Activated naive CD4-positive, alpha-beta T cell treated with anti-CD3 and anti-CD28 coated beads, Interleukin-2, amount 50 U/mL, for 72 hours (primary cell): Measurements from ENCODE around the gene TCL1A. TPM values are rescaled to one million over a fixed set of nuclear protein-coding genes. Genes with fewer than 3 reads are reported as not detected.
"Not testable (repeated sequence)": the region's sequence is repeated elsewhere in the genome, so short reads cannot be mapped to it uniquely, and the experiment has no call there.

ENCODE experiments used
- ATAC-seq, 2 donors: fragments of 150-1000 bp; cut with Tn5 transposase; 2 replicates each; pipeline ENCODE4 v1.10.0; 2021; ENCODE audit warnings: mild to moderate bottlenecking in 2 of 2, moderate library complexity in 2 of 2
- DNase-seq, 2 donors: peaks; one replicate each; pipeline ENCODE4 v3.0.0; 2021 to 2022; ENCODE audit warnings: low spot score in 2 of 2
- H3K27ac Mint-ChIP-seq, 2 donors: one replicate each; pipeline ENCODE4 v1.8.0; 2022; ENCODE audit warnings: mild to moderate bottlenecking in 2 of 2, mixed read lengths in 2 of 2
- H3K36me3 Mint-ChIP-seq, 2 donors: one replicate each; pipeline ENCODE4 v1.8.0; 2022; ENCODE audit warnings: mixed read lengths in 2 of 2
- H3K9me3 Mint-ChIP-seq, 2 donors: one replicate each; pipeline ENCODE4 v1.8.0; 2022; ENCODE audit warnings: mixed read lengths in 2 of 2
- total RNA-seq, 2 donors: library from RNA; stranded (reverse); gene quantifications; one replicate each; pipeline ENCODE4 v1.2.3, GENCODE V29; 2022

TCL1A gene
- total RNA-seq, 2 donors from 2014 or later = not detected

- H3K27ac Mint-ChIP-seq = no peak overlapping the region
- DNase-seq (no peak), ATAC-seq (no peak)
- no peaks in the 10 kb centered on the region for H3K36me3 Mint-ChIP-seq
- H3K9me3 Mint-ChIP-seq = no peaks in the 10 kb centered on the region
These were observed 22.3 kb downstream of the TCL1A start for GRCh38 chr14:95691591-95691990.

- DNase-seq = no peak
- Mint-ChIP-seq H3K9me3 (no peaks in the 10 kb centered on the region), H3K36me3 (no peaks in the 10 kb centered on the region), H3K27ac (no peak overlapping the region)
- ATAC-seq = no peak
These were observed 23.1 kb downstream of the TCL1A start for GRCh38 chr14:95690815-95691214.

- Mint-ChIP-seq H3K36me3 (no peaks in the 10 kb centered on the region), H3K27ac (no peak overlapping the region), H3K9me3 (no peaks in the 10 kb centered on the region)
- no peak for DNase-seq
- ATAC-seq = no peak
These were observed 24.5 kb downstream of the TCL1A start for GRCh38 chr14:95689441-95689840.

- Mint-ChIP-seq H3K27ac (no peak overlapping the region), H3K36me3 (no peaks in the 10 kb centered on the region), H3K9me3 (no peaks in the 10 kb centered on the region)
- no peak for DNase-seq
- no peak for ATAC-seq
These were observed 27.0 kb downstream of the TCL1A start for GRCh38 chr14:95686935-95687334.

GRCh38 chr14:95685978-95686922 is 27.7 kb downstream of the TCL1A start, which contains the start of gene TCL1B:
Gene TCL1B, plus strand, starts transcription at chr14:95686426. Its CDS starts 42 bp downstream, at chr14:95686468.
- Mint-ChIP-seq H3K27ac (no peak within 1 kb of the TSS), H3K36me3 (no peaks in the 10 kb centered on the region), H3K9me3 (no peaks in the 10 kb centered on the region)
- ATAC-seq (no peak), DNase-seq (no peak)

GRCh38 chr14:95683793-95684192 is 30.1 kb downstream of the TCL1A start:
- ATAC-seq (peak in 1 of 2 donors; percentile 52), DNase-seq (no peak)
- Mint-ChIP-seq H3K9me3 (no peaks in the 10 kb centered on the region), H3K27ac (no peak overlapping the region), H3K36me3 (no peaks in the 10 kb centered on the region)

- ATAC-seq (no peak), DNase-seq (no peak)
- Mint-ChIP-seq H3K27ac (no peak overlapping the region), H3K9me3 (no peaks in the 10 kb centered on the region), H3K36me3 (no peaks in the 10 kb centered on the region)
These were observed 32.8 kb downstream of the TCL1A start for GRCh38 chr14:95681153-95681552.

- no peak for ATAC-seq
- H3K9me3 Mint-ChIP-seq = no peaks in the 10 kb centered on the region
- DNase-seq = no peak
- H3K27ac Mint-ChIP-seq = no peak overlapping the region
- no peaks in the 10 kb centered on the region for H3K36me3 Mint-ChIP-seq
These were observed 33.8 kb downstream of the TCL1A start for GRCh38 chr14:95679998-95680735.

- Mint-ChIP-seq H3K27ac (no peak overlapping the region), H3K36me3 (no peaks in the 10 kb centered on the region), H3K9me3 (no peaks in the 10 kb centered on the region)
- DNase-seq = no peak
- no peak for ATAC-seq
These were observed 34.6 kb downstream of the TCL1A start for GRCh38 chr14:95679148-95679815.

- Mint-ChIP-seq H3K27ac (no peak overlapping the region), H3K9me3 (no peaks in the 10 kb centered on the region), H3K36me3 (no peaks in the 10 kb centered on the region)
- DNase-seq (no peak), ATAC-seq (no peak)
These were observed 36.6 kb downstream of the TCL1A start for GRCh38 chr14:95677179-95677835.

- ATAC-seq (no peak), DNase-seq (no peak)
- Mint-ChIP-seq H3K36me3 (no peaks in the 10 kb centered on the region), H3K27ac (no peak overlapping the region), H3K9me3 (no peaks in the 10 kb centered on the region)
These were observed 38.4 kb downstream of the TCL1A start for GRCh38 chr14:95675486-95675885.

- Mint-ChIP-seq H3K36me3 (no peaks in the 10 kb centered on the region), H3K9me3 (no peaks in the 10 kb centered on the region), H3K27ac (no peak overlapping the region)
- DNase-seq (no peak), ATAC-seq (no peak)
These were observed 39.3 kb downstream of the TCL1A start for GRCh38 chr14:95674613-95675012.

- H3K36me3 Mint-ChIP-seq = no peaks in the 10 kb centered on the region
- no peaks in the 10 kb centered on the region for H3K9me3 Mint-ChIP-seq
- H3K27ac Mint-ChIP-seq = no peak overlapping the region
- DNase-seq = no peak
- ATAC-seq = no peak
These were observed 45.6 kb downstream of the TCL1A start for GRCh38 chr14:95668235-95668772.

GRCh38 chr14:95667249-95667693 is 46.7 kb downstream of the TCL1A start:
- no peaks in the 10 kb centered on the region for H3K36me3 Mint-ChIP-seq
- H3K9me3 Mint-ChIP-seq = no peaks in the 10 kb centered on the region
- DNase-seq (no peak), ATAC-seq (no peak)
- no peak overlapping the region for H3K27ac Mint-ChIP-seq

- Mint-ChIP-seq H3K36me3 (no peaks in the 10 kb centered on the region), H3K9me3 (no peaks in the 10 kb centered on the region), H3K27ac (no peak overlapping the region)
- DNase-seq (no peak), ATAC-seq (no peak)
These were observed 47.5 kb downstream of the TCL1A start for GRCh38 chr14:95666450-95666849.

- H3K9me3 Mint-ChIP-seq, H3K36me3 Mint-ChIP-seq, ATAC-seq: not testable (repeated sequence)
These were observed 48.4 kb downstream of the TCL1A start for GRCh38 chr14:95665530-95665929.

More at GRCh38 chr14:95665530-95665929, 48.4 kb downstream of the TCL1A start:
- not testable (repeated sequence) for DNase-seq, H3K27ac Mint-ChIP-seq
